Thoracic aorta endothelial cell (primary cell): Measurements from ENCODE around the gene L2HGDH. TPM values are rescaled to one million over a fixed set of nuclear protein-coding genes. Genes with fewer than 3 reads are reported as not detected.

Source experiments
- small RNA-seq: library from RNA; depleted of rRNA; stranded (forward); fragments of <200 nt; gene quantifications from one replicate; pipeline ENCODE3, GENCODE V24; 2012
- total RNA-seq: library from RNA; depleted of rRNA; stranded (reverse); fragments of >200 nt; gene quantifications from 2 replicates; pipeline ENCODE4 v1.2.3, GENCODE V29; 2012

Gene L2HGDH
- 4.8 and 7.0 TPM in 2 replicates for total RNA-seq

GRCh38 chr14:50311972-50312733 is at the start of gene L2HGDH, which contains the start of gene DMAC2L:
L2HGDH (minus strand) TSS chr14:50312229; CDS start chr14:50312150, 79 bp downstream.
DMAC2L (plus strand) TSS chr14:50312324; CDS start chr14:50321488, 9,164 bp downstream.

GRCh38 chr14:50231475-50232275 is 80.4 kb downstream of the L2HGDH start, which contains the start of gene SOS2:
SOS2 (minus strand) TSS chr14:50231578; CDS start chr14:50231283, 295 bp downstream.

Small RNAs within 50 kb of the gene (small RNA-seq; reads per million reads assigned to genes)
- not detected for gene MIR4504

Other genes starting within 250 kb of the L2HGDH start
- gene VCPKMT, start 195.7 kb downstream of the L2HGDH start, total RNA-seq: 7.0 and 7.6 TPM in 2 replicates
- gene SOS2, start 80.7 kb downstream of the L2HGDH start, total RNA-seq: 36.8 and 37.4 TPM in 2 replicates
- 8.2 and 10.1 TPM in 2 replicates for gene DMAC2L, start 95 bp upstream of the L2HGDH start, total RNA-seq
- 10.0 and 17.9 TPM in 2 replicates for gene CDKL1, start 84.7 kb upstream of the L2HGDH start, total RNA-seq
- 89.2 and 108 TPM in 2 replicates for gene MAP4K5, start 220.3 kb upstream of the L2HGDH start, total RNA-seq
- 1.2 and 2.5 TPM in 2 replicates for gene ATL1, start 247.9 kb upstream of the L2HGDH start, total RNA-seq